Thyroid gland (tissue), 4 donors: Measurements from ENCODE around the gene CBFA2T3.

Experiments
- CTCF ChIP-seq, 6 experiments: fragments of 200-600 bp in 3 of 6; fragments of 450-650 bp in 3 of 6; sonication (generic) in 3 of 6; IDR thresholded peaks; one replicate each; pipeline ENCODE4 v1.5.1; 2016 to 2019; ENCODE audit warnings: antibody characterized with exemption in 6 of 6, mild to moderate bottlenecking in 2 of 6, inconsistent platforms in 1 of 6, moderate library complexity in 1 of 6
- POLR2A ChIP-seq, 2 donors: fragments of 450-650 bp; IDR thresholded peaks; one replicate each; pipeline ENCODE4 v1.6.1; 2017; ENCODE audit warnings: antibody characterized with exemption in 2 of 2, mild to moderate bottlenecking in 2 of 2, moderate library complexity in 1 of 2

- TF ChIP-seq CTCF (IDR thresholded peaks at IDR 0.05), result no peak
- no peak for TF ChIP-seq POLR2A (IDR thresholded peaks at IDR 0.05)
Observed at GRCh38 chr16:88909431-88910210, 67.4 kb downstream of the CBFA2T3 start.
